ENCODE data around the gene HAGH. TPM values are rescaled to one million over a fixed set of nuclear protein-coding genes. Genes with fewer than 3 reads are reported as not detected.

Gene HAGH
- total RNA-seq, 2 donors from 2014 or later: 113 to 123 TPM

DNA sequence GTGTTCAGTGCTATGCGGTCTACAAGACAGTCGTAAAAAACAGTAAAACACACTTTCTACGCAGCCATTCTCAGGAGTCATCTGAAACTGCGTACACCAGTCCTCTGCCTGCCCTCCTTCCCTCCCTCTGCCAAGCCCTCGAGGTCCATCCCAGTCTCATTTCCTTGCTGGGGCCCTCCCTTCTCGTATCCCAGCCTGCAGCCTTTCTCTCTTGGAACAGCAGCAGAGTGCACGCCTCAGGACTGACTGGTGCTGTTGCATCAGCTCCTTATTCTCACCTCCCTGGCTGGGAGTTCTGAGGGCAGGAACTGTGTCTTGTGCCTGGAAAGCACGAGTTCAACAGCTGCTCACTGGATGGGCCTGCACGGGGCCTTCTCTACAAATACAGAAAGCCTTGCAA is 12.9 kb upstream of the HAGH start:
- intact Hi-C loops (cut with DNase I): no loop called here
- DNase-seq (no peak), ATAC-seq (no peak)

DNA sequence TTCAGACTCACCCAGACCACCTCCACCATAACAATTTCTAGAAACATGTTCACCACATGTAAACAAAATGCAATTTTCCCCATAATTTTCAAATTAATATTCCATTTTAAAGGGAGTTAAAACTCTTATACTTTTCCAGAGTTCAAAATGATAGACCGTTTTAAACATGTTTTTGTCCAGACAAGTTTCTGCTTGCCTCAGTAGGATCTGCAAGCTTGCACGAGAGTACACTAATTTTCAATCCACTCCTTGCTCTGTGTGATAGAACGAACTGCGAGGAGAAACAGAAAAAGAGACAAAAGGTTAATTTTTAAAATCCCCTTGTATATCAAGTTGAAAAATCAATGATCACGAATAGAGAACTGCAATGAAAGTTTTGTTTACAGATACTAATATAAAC is 7.5 kb upstream of the HAGH start:
- intact Hi-C loops (cut with DNase I): no loop called here
- ATAC-seq: no peak
- DNase-seq: no peak

DNA sequence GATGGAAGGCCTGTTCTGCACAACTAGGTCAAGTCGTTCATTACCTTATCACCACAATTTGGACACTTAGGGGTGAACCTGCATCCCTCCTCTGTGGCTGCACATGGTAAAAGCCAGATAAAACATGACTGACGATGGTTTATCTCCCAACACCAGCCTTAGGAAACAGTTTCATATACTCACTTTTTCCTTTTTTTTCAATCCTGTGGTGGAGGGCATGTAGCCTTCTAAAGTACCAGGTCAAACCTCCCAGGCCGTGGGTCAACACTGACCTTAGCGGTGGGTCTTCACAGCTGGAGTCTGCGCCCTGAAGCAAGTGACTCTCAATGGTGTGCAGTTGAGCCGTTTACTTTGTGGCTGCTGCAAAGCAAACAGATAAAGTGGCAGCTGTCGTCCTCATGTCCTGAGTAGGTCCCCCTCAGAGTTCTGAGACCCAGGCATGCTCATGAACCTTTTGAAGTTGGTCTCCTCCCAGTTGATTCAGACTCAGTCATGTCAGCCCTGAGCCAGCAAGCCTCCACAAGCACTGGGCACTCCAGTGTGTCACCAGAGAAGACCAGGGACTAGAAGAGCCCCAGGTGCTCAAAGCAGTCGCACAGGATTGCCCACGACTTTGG is 6.3 kb upstream of the HAGH start:
- no peak for ATAC-seq
- intact Hi-C loops (cut with DNase I): no loop called here
- no peak for DNase-seq

DNA sequence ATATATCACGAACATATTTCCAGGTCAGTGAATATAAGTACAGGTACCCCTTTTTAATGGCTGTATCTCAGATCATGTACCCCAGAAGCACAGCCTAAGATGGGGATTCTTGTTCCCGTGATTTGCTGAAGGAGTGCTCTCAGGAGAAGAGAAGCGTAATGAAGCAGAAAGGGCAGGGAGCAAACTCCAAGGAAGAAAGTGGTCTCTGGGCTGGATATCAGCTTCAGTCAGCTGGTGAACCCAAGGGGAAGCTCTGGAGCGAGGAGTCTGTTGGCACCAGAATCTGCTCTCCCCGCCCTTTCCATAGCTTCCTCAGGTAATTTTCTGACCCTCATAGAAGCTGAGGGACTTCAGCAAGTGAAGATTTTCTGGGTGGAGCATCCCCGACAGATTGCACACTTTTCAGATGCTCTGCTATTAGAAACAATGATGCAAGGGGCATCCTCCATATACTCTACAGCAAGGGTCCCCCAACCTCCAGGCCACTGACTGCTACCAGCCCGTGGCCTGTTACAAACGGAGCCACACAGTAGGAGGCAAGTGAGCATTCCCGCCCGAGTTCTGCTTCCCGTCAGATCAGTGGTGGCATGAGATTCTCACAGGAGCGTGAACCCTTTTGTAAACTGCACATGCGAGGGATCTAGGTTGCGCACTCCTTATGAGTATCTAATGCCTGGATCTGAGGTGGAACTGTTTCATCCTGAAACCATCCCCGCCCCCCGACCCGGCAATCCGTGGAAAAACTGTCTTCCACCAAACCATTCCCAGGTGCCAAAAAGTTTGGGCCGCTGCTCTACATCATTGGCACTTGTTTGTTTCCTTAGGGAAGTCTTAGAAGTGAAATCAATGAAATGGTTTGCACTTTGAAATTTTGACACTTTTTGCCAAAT is 4.8 kb upstream of the HAGH start:
- DNase-seq (no peak), ATAC-seq (no peak)
- intact Hi-C loops (cut with DNase I): no loop called here

DNA sequence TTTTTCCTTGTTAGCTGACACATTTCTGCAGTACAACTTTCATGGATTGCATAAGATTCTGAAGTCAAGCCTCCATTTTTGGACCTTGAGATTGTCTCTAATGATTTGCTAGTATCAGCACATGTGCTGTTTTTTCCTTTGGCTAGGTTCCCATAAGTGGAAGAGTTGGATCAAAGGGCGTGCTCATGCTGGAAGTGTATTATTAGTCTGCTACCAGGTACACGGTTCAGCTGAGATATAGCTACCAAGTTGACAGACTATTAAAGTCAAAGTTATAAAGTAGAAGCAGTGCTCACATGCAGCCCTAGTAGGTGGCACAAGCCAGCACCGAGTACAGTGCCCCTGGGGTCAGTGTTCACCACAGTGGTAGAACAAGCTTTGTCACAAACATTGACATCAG is 3.6 kb upstream of the HAGH start:
- no peak for DNase-seq
- intact Hi-C loops (cut with DNase I): no loop called here
- no peak for ATAC-seq

DNA sequence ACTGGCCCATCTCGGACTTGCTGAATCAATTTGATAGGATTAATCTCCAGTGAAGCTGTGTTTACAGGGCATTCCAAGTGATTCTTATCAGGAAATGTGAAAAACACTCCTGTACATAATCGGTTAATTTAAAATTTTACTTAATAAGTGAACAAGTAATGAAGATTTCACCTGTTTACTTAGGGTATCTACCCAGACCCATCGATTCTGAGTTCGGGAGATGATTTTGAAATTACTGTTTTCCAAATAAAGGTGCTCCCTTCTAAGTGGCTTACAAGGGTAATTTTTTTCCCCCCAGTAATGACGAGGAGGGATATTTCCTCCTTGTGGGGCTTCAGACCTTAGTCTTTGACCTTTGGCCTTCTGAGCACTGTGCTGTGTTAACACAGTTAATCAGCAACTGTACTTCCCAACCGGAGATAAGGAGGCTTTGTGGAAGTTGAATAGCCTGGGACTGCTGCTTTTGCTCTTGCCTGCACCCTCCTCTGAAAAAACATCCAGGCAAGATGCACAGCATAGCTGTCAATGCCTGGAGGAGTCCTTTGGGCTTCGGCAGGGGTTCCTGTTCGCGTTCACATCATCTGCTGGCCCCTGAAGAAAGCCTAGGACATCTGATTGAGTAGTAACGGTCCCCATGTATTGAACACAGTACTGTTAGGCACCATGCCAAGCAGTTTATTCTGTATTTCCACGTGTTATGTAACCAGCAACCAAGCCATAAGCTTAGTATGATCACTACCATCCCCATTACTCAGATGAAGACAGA is 2.2 kb upstream of the HAGH start:
- intact Hi-C loops (cut with DNase I): no loop called here
- DNase-seq (no peak), ATAC-seq (no peak)

DNA sequence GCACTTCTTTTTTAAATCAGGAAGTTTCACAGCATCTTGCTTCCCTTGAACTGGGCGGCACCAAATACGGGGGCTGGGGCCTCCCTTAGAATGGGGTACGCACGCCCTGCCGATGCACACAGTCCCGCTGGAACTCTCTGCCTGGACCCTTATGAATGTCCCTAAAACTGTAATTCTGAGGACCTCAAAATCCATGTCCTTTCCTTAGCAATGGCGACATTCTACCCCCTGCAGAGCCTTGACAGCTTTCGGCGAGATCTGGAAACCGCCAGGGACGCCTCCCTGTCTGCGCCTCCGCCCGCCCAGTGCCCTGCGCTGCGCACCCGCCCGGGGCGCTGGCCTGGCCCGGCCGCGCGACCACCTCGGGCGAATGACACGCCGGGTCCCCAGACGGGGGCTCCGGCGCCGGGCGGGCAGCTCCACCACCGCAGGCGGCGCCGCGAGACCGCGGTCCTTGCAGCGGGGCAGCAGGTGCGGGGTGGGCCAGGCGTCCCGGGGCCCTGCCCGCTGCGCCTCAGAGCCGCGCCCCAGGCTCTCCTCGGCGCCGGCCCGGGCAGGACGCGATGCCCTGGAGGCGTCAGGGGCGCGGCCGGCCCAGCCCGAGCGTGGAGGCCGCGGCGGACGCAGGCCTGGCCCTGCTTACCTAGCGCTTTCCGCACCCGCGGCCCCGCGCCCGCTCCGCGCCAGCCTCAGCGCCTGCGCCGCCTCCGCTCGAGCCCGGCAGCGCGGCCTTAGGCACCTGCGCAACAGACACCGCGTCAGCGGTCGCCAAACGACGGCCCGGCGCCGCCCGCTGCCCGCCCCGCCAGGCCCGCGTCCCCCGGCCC is 548 bp downstream of the HAGH start:
- DNase-seq: peak; percentile 62
- ATAC-seq: peak; percentile 18 to 20
- intact Hi-C loops (cut with DNase I): no loop called here

DNA sequence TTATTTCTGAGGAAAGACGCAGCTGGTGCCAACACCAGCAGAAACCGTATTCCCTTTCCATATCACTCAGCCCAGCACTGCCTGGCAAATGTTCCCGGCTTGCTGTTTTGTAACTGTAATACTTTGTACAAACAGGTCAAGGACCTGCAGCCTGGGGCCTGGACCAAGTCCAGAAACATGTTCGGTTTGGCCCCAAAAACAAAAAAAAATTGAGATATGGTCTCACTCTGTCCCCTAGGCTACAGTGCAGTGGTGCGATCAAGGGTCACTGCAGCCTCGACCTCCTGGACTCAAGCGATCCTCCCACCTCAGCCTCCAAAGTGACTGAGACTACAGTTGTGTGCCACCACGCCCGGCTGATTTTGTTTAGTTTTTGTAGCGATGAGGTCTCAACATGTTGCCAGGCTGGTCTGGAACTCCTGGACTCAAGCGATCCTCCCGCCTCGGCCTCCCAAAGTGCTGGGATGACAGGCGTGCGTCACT is 1.2 kb downstream of the HAGH start:
- ATAC-seq (no peak), DNase-seq (no peak)
- intact Hi-C loops (cut with DNase I): no loop called here

DNA sequence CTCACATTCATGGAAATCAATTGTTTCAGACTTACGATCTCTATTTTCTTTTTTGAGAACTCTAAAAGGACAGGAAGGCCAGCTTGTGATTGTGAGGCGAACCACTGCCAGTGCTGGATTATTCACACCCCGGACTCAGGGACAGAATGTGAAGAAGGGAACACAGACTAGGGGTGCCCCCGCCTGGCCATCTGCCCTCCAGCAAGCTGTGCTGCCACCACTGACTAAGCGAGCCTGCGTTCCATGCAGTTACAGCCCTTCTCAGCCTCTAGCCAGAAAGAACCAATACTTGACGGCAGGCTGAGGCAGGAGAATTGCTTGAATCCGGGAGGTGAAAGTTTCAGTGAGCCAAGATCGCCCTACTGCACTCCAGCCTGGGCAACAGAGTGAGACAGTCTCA is 2.8 kb downstream of the HAGH start:
- ATAC-seq (no peak), DNase-seq (no peak)
- intact Hi-C loops (cut with DNase I): no loop called here

DNA sequence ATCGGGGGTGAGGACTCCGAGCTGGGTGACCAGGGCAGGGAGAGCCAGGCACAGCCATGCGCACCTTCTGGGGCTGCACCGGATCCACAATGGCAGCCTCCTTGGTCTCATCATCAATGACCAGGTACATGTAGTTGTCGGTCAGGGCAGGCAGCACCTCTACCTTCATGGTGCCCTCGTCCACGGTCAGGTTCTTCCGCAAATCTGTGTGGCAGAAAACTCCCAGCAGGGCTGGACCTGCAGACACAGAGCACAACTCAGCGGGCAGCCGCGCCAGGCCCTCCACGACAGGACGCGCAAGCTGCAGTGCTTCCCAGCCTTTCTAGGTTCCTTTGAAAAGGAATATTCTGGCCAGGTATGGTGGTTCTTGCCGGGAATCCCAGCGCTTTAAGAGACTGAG is 3.8 kb downstream of the HAGH start:
- ATAC-seq (no peak), DNase-seq (no peak)
- intact Hi-C loops (cut with DNase I): no loop called here

DNA sequence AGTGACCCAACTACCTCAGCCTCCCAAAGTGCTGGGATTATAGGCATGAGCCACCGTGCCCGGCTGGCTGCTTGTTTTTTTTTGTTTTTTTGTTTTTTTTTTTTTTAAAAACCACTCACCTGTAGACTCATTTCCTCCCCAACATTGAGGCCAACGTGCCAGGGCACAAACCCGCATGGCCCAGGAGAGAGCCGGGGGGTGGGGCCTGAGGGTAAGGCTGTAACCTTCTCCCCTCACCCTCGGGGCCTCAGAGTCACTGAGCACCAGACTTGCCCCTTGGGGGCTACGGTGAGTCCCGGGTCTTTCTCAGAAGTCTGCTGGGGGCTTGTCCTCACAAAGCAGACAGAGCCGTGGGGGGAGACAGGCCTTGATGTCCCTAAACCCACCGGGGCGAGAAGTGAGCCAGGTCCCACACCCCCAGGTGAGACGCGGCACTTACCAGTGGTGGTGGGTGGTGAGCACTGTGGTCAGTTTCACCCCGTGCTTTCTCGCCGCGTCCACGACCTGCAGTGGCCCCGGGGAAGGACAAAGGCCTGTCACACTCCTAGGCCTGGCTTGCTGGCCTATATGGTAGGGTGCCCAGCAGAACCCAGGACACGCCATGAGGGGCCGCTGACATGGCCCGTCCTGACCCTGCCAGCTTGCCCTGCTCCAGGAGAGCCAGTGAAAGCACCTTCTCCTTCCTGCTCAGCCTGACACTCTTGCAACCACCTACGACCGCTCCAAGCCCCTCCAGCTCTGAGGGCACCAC is 4.6 kb downstream of the HAGH start:
- intact Hi-C loops (cut with DNase I): no loop called here
- DNase-seq (no peak), ATAC-seq (no peak)

DNA sequence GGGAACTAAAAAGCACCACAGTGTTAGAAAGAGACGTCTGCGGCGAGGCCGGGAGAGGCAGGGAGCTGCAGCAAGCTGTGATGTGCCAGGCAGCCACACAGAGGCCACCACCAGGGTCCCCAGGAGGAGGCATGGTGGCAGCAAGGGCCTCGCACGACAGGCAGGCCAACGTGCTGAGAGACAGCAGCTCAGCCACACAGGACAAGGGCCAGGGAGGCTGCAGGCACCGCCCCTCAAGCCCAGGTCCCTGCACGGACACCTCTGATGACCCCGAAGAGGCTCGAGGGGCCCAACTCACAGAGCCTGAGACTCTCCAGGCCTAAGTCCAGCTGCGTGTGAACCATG is 5.7 kb downstream of the HAGH start:
- intact Hi-C loops (cut with DNase I): no loop called here
- ATAC-seq: no peak

DNA sequence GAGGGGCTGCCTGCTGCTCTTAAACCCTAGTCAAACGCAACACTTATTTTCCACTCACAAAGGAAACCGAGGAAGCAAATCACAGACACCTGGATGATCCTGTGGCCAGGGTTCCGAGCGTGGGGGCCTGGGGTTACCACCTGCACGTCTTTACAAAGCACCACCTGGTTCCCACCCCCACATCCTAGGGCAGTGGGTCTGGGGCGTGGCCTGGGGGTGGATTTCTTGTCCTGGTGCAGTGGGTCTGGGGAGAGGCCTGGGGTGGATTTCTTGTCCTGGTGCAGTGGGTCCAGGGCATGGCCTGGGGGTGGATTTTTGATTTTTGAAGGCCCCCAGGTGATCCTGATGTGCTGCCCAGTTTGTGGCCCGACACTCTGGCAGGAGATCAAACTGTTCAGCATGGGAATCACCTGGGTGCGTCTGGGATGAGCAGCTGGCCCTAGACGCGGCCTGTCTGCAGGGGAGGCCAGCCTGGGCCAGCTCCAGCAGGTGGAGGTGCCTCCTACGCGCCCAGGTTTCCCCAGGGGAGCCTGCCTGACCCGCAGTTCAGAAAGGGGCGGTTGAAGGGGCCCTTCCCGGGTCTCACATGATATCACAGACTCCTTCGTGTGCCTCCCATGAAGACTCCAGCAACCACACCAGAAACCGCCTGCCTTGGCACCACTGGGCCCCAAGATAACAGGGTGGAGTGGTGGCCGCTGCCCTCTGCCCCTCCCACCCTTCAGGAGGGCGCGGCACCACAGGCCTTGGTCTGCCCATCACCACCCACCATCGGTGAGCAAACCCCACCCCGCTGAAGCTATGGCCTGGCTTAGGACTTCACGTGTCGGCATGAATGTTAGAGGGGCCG is 6.3 kb downstream of the HAGH start:
- intact Hi-C loops (cut with DNase I): no loop called here
- DNase-seq: no peak
- ATAC-seq: no peak

More for the DNA sequence above, 5.7 kb downstream of the HAGH start:
- no peak for DNase-seq

DNA sequence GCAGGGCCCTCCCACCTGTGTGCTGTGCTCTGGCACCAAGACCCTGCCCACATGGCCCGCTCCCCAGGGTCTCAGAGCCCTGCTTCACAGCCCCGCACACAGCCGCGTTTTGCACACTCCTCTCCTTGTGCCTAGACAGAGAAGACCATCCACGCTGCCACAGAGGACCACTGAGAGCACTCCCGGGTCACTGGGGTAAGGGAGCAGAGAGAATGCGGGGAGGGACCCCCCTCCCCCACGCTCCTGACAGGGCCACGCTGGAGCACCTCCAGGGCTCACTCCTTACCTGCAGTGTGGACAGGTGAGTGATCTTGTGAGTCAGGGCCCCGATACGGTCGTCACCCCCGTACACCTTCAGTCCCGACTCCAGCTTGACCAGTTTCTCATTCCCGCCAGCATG is 7.0 kb downstream of the HAGH start:
- ATAC-seq: no peak
- intact Hi-C loops (cut with DNase I): no loop called here
- no peak for DNase-seq

DNA sequence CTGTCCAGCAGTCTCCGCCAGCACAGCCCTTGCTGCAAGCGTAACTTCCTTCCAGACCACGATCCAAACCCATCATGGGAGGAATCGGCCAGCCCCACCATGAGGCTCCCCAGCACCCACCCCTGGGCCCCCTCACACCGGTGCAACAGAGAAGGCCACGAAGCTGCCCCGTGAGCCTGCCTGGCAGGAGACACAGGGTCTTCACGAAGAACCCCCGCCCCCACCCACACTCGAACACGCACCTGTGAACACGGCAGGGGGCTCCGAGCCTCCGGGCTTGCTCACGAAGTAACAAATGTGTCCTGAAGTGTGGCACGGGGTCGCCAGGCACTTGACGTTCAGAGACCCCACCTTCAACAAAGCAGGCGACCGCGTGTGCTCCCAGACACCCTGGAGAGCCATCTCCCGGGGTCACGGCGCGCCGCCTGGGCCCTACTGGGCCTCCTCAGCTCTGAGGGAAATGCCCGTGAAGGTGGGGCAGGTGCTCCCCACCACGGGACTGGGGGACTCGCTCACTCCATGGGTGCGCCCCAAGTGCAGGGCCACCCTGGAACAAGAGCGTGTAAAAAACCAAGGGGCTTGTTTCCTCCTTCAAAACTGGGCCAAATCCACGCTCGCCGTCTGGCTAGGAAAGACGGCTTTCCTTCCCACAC is 7.6 kb downstream of the HAGH start:
- DNase-seq (no peak), ATAC-seq (no peak)
- intact Hi-C loops (cut with DNase I): no loop called here

DNA sequence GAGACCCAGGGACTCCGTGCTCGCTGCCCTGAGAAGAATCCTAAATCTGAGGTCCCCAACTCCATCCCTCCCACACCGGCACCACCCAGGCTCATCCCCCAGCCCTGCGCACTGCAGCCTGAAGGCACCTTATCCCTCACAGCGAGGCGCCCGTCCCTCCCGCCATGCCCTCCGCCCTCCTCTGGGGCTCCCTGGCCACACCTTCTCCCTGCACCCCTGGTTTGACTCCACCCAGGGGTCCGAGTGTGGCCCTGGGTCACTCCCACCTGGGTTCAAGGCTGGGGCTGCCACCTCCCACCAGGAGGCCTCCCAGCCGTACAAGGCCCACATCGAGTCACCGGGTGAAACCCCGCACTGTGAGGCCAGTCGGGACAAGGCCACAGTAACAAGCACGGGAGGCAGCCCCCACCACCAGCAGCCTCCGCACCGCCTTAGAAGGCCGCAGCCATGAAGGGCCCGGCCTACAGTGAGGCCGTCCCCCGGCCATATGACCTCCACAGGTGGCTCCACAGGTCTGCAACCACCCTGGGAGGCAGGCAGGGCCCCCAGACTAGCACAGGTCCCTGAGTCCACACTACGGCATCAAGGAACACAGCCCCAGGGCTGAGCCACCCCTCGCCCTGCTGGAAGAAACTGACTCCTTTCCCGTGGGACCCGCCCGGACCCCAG is 8.3 kb downstream of the HAGH start:
- intact Hi-C loops (cut with DNase I): no loop called here
- no peak for DNase-seq
- peak in 1 of 2 donors; percentile 6 for ATAC-seq

DNA sequence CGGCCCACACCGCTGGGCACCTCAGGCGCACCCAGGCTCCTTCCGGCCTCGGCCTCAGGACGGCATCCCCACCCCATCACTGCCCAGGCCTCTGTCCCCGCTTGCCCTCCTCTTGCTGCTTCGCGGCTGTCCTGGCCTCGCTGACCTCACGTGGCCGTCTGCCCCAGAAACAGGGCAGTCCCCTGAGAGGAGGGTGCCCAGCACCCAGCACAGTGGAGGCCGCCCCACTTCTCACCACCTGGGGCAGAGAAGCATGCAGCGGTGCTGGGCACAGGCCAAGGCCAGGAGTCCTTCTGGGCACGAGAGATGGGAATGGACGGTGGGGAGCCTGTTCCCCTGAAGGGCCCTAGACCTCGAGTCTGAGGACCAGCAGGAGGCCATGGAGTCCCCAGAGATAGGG is 8.9 kb downstream of the HAGH start:
- DNase-seq (no peak), ATAC-seq (no peak)
- intact Hi-C loops (cut with DNase I): no loop called here
